ENCODE results near the gene MOB2.

The MOB2 gene

DNA sequence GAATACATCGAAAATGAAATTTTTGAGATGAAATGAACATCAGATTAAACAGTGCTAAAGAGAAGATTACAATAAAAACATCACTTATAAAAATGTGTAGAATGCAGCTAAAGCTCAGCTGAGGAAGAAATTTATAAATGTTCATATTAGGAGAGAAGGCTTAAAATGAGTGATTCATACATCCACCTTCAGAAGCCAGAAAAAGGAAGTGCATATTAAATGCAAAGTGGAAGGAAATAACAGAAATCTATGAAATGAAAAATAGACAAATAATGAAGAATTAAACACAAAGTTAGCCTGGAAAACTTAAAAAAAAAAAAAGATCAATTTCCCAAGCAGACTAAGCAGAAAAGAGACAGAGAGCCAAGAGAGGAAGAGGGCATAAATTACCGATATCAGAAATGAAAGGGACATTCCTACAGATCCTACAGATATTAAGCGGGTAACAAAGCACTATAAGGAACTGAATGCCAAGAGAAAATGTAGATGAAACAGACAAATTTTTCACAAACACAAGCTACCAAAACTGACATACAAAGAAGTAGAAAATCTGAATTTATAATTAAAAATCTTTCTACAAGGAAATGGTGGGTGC, 7.2 kb upstream of the MOB2 start:
- ChIA-PET POLR2A (no interaction called here), CTCF (no interaction called here)
- no peak for TF ChIP-seq ELF4 (IDR thresholded peaks at IDR 0.05)
- TF ChIP-seq PKNOX1 (IDR thresholded peaks at IDR 0.05), result no peak
- TF ChIP-seq LEF1 (IDR thresholded peaks at IDR 0.05; ENCODE audit: borderline replicate concordance), result no peak
- no peak for TF ChIP-seq HDGF (IDR thresholded peaks at IDR 0.05; ENCODE audit: borderline replicate concordance)
- no peak for TF ChIP-seq BHLHE40 (IDR thresholded peaks at IDR 0.05; ENCODE audit: borderline replicate concordance)
- TF ChIP-seq FOXM1 (IDR thresholded peaks at IDR 0.05; ENCODE audit: borderline replicate concordance), result no peak
- no peak for TF ChIP-seq L3MBTL2 (conservative IDR thresholded peaks at IDR 0.05)
- TF ChIP-seq NFRKB (IDR thresholded peaks at IDR 0.05), result no peak
- no peak for TF ChIP-seq ZNF384 (IDR thresholded peaks at IDR 0.05)
- TF ChIP-seq TARDBP (IDR thresholded peaks at IDR 0.05), result no peak
- no peak for TF ChIP-seq SUZ12 (IDR thresholded peaks at IDR 0.05)
- DNase-seq (ENCODE audit: extremely low spot score), result no peak

DNA sequence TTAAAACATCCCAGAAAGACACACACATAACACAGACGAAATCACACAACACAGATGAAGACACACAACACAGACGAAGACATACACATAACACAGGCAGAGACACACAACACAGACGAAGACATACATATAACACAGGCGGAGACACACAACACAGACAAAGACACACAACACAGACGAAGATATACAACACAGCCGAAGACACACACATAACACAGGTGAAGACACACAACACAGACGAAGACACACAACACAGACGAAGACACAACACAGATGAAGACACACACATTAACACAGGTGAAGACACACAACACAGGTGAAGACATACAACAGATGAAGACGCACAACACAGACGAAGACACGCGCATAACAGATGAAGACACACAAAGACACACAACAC, 4.8 kb upstream of the MOB2 start:
- DNase-seq (ENCODE audit: extremely low spot score), result no peak
- TF ChIP-seq FOXA1 (IDR thresholded peaks at IDR 0.05), result no peak
- TF ChIP-seq SUZ12 (IDR thresholded peaks at IDR 0.05), result no peak
- CTCF ChIA-PET, result no interaction called here
- POLR2A ChIA-PET, result no interaction called here

- no peak for TF ChIP-seq ELF4 (IDR thresholded peaks at IDR 0.05)
- no peak for TF ChIP-seq FOXK2 (IDR thresholded peaks at IDR 0.05)
- no peak for TF ChIP-seq NFRKB (IDR thresholded peaks at IDR 0.05)
- TF ChIP-seq HDGF (IDR thresholded peaks at IDR 0.05; ENCODE audit: borderline replicate concordance), result no peak
- no peak for TF ChIP-seq ZNF384 (IDR thresholded peaks at IDR 0.05)
- no peak for TF ChIP-seq PKNOX1 (IDR thresholded peaks at IDR 0.05)
- no peak for TF ChIP-seq TARDBP (IDR thresholded peaks at IDR 0.05)
- no peak for TF ChIP-seq BHLHE40 (IDR thresholded peaks at IDR 0.05; ENCODE audit: borderline replicate concordance)
- no peak for TF ChIP-seq SP1 (IDR thresholded peaks at IDR 0.05)
- no peak for TF ChIP-seq FOXA1 (IDR thresholded peaks at IDR 0.05)
- no peak for TF ChIP-seq CTBP1 (IDR thresholded peaks at IDR 0.05; ENCODE audit: borderline replicate concordance)
- TF ChIP-seq L3MBTL2 (conservative IDR thresholded peaks at IDR 0.05), result no peak
- POLR2A ChIA-PET, result no interaction called here
- CTCF ChIA-PET, result no interaction called here
- no peak for DNase-seq (ENCODE audit: extremely low spot score)
Observed at GRCh38 chr11:1490651-1491050, 4.1 kb upstream of the MOB2 start.

- CTCF ChIA-PET, result no interaction called here
- no peak for DNase-seq (ENCODE audit: extremely low spot score)
- POLR2A ChIA-PET, result no interaction called here
- TF ChIP-seq FOXA1 (IDR thresholded peaks at IDR 0.05), result no peak
- no peak for TF ChIP-seq NFRKB (IDR thresholded peaks at IDR 0.05)
- no peak for TF ChIP-seq BHLHE40 (IDR thresholded peaks at IDR 0.05; ENCODE audit: borderline replicate concordance)
- TF ChIP-seq FOXM1 (IDR thresholded peaks at IDR 0.05; ENCODE audit: borderline replicate concordance), result no peak
- TF ChIP-seq FOXK2 (IDR thresholded peaks at IDR 0.05), result no peak
- no peak for TF ChIP-seq HDGF (IDR thresholded peaks at IDR 0.05; ENCODE audit: borderline replicate concordance)
- TF ChIP-seq LEF1 (IDR thresholded peaks at IDR 0.05; ENCODE audit: borderline replicate concordance), result no peak
- TF ChIP-seq ELF4 (IDR thresholded peaks at IDR 0.05), result no peak
- TF ChIP-seq SUZ12 (IDR thresholded peaks at IDR 0.05), result no peak
- no peak for TF ChIP-seq L3MBTL2 (conservative IDR thresholded peaks at IDR 0.05)
- no peak for TF ChIP-seq PKNOX1 (IDR thresholded peaks at IDR 0.05)
- no peak for TF ChIP-seq SP1 (IDR thresholded peaks at IDR 0.05)
- no peak for TF ChIP-seq ARNT (IDR thresholded peaks at IDR 0.05)
- TF ChIP-seq TARDBP (IDR thresholded peaks at IDR 0.05), result no peak
- TF ChIP-seq CTBP1 (IDR thresholded peaks at IDR 0.05; ENCODE audit: borderline replicate concordance), result no peak
- TF ChIP-seq ZNF384 (IDR thresholded peaks at IDR 0.05), result no peak
Observed at GRCh38 chr11:1488575-1489180, 2.1 kb upstream of the MOB2 start.

GRCh38 chr11:1487851-1488574, 1.4 kb upstream of the MOB2 start:
- ChIA-PET POLR2A (no interaction called here), CTCF (no interaction called here)
- no peak for DNase-seq (ENCODE audit: extremely low spot score)
- TF ChIP-seq ARNT (IDR thresholded peaks at IDR 0.05) (no peak), ZNF384 (IDR thresholded peaks at IDR 0.05) (no peak), SP1 (IDR thresholded peaks at IDR 0.05) (no peak), PKNOX1 (IDR thresholded peaks at IDR 0.05) (no peak), SUZ12 (IDR thresholded peaks at IDR 0.05) (no peak), HDGF (IDR thresholded peaks at IDR 0.05; ENCODE audit: borderline replicate concordance) (no peak)

Measured in HEK293T (cell line).